TTC549 (cell line): Measurements from ENCODE around the gene HSP90AA1.

Source experiments
- FAIRE-seq: peaks from 2 replicates; lab custom pipeline; 2012; peaks lifted over from hg19 to GRCh38; lab: Jason Lieb, UNC

Gene HSP90AA1

GRCh38 chr14:102039157-102039556, 47.7 kb downstream of the HSP90AA1 start:
- no peak for FAIRE-seq

- no peak for FAIRE-seq
These were observed 49.2 kb downstream of the HSP90AA1 start for GRCh38 chr14:102037686-102038085.

- FAIRE-seq, result no peak
These were observed 50.9 kb downstream of the HSP90AA1 start for GRCh38 chr14:102035914-102036313.

- FAIRE-seq, result no peak
These were observed 52.5 kb downstream of the HSP90AA1 start for GRCh38 chr14:102034301-102034700.

GRCh38 chr14:102033241-102033640, 53.6 kb downstream of the HSP90AA1 start:
- FAIRE-seq, result no peak
